GM12873 (cell line): ENCODE data around the gene NEDD8.

Experiments used
- TF ChIP-seq, protein P1 (sequence below): IDR thresholded peaks from 2 replicates; pipeline ENCODE4 v1.5.1; 2012; ENCODE audit warnings: low read depth, mild to moderate bottlenecking, moderate library complexity, low read length, control low read depth; ENCODE audit not compliant: insufficient read depth; ENCODE audit errors: missing control alignments

The NEDD8 gene

DNA sequence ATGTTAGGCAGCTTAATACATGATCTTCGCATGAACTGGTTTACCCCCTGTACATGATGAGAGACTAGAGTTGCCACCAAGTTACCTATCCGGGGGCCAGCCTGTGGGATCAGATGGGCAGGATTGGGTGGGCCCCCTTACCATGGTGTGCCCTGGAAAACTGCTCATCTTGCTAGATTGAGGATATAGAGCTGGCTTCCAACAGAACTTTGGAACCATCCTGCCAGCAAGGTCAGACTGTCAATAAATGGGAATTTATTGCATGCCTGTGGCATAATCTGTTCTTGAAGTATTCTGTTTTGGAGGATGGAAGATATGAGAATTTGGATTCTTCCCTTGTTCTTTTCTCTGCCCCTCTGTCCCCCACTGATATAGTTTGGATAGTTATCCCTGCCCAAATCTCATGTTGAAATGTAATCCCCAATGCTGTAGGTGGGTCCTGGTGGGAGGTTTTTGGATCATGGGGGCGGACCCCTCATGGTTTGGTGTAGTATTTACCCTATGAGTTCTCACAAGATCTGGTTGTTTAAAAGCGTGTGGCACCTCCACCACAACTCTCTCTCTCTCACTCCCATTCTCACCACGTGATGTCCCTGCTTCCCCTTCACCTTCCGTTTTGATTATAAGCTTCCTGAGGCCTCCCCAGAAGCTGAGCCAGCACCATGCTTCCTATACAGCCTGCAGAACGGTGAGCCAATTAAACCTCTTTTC, 33.2 kb downstream of the NEDD8 start:
- TF ChIP-seq, protein P1, sequence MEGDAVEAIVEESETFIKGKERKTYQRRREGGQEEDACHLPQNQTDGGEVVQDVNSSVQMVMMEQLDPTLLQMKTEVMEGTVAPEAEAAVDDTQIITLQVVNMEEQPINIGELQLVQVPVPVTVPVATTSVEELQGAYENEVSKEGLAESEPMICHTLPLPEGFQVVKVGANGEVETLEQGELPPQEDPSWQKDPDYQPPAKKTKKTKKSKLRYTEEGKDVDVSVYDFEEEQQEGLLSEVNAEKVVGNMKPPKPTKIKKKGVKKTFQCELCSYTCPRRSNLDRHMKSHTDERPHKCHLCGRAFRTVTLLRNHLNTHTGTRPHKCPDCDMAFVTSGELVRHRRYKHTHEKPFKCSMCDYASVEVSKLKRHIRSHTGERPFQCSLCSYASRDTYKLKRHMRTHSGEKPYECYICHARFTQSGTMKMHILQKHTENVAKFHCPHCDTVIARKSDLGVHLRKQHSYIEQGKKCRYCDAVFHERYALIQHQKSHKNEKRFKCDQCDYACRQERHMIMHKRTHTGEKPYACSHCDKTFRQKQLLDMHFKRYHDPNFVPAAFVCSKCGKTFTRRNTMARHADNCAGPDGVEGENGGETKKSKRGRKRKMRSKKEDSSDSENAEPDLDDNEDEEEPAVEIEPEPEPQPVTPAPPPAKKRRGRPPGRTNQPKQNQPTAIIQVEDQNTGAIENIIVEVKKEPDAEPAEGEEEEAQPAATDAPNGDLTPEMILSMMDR: no peak

DNA sequence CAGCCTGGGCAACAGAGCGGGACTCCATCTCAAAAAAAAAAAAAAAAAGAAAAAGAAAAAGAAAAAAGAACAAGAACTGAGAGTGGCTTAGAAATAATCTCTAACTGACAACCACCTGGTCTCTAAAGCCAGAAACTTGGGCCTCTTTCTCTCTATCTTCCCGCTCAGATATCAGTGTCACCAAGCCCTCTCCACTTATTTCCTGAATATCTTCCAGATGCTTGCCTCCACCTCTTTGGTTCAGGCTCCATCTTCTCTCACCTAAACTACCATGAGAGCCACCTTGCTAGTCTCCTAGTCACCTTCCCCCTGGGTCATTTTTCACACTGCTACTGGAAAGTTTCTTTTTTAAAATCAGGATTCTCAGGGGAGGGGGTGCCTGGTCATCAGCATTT, 35.1 kb downstream of the NEDD8 start:
- TF ChIP-seq, protein P1: no peak

DNA sequence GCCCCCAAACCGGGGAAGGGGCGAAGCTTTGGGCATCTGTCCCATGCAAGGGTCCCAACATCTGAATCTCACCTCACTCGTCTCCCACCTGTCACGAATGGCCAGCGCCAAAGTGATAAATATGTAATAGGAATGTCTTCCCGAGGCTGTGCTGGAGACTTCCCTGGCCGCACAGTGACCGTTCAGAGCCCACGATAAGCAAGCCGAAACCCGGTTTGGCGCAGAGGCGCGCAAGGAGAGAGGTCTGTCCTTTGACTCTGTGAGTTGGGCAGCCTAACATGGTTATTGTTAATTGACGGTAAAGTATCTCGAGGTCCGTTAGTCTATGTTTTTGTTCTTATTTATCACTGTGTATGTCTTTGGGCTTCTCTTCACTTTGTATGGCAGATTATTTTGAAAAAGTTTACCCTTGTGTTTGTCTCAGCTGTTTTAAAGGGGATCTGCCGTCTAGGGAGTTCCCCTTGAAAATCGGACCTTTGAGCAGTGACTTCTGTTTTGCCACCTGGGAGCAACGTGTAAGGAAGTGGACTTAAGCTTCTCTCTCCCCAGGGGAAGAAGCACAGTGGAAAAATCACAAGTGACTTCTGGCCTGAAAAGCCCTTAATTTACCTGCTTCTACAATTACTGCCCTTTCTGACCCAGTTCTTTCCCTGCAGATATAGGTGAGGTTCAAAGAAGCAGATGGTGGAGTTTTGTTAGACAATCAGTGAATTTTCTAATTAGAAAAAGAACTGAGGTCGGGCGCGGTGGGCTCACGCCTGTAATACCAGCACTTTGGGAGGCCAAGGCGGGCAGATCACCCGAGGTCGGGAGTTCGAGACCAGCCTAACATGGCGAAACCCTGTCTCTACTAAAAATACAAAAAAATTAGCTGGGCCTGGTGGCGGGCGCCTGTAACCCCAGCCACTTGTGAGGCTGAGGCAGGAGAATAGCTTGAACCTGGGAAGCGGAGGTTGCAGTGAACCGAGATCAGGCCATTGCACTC, 35.8 kb downstream of the NEDD8 start:
- TF ChIP-seq, protein P1: no peak

DNA sequence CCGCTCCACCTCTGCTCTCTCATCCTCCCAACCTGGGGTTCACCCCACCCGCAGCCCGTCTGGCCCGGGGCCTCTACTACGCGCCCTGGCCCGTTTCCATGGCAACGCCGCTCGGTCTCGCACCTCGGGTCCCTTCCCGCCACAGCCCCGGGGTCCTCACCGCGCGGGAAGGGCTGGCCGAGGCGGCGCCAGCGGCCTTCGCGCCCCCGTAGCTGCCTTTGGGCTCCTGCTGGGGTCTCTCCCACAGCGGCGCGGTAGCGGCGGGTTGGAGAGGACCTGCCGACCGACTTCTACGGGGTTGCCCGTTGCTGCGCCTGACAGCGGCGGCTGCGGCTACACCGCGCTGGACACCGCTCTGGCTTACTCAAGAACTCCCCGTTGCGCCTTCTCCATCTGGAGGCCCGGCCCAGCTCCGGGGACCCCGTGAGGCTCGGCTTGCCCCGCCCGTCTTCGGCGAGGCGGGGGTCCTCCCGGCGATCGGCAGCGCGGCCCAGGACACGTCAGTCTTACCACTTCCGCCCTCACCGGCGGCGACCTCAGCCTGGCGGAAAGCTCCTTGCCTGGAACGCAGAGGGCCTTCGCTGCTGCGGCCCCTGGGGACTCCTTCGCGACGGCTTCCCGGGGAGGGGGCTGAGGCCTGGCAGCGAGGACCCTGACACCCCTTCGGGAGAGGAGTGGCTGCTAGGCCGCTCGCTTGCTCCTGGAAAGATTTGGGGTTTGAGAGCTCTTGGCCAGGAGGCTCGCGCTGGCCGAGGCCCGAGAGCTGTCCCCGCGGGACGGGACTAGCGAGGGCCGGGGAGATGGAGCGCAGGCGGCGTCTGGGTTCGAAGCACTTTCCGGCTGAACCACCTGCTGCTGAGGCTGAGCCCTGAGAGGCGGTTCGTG, 36.7 kb downstream of the NEDD8 start, which contains the start of gene TM9SF1:
Gene TM9SF1, minus strand, starts transcription at position 256 of the 885 bp plus-strand sequence. CDS start 422 bp downstream, outside the sequence.
- TF ChIP-seq, protein P1: no peak

DNA sequence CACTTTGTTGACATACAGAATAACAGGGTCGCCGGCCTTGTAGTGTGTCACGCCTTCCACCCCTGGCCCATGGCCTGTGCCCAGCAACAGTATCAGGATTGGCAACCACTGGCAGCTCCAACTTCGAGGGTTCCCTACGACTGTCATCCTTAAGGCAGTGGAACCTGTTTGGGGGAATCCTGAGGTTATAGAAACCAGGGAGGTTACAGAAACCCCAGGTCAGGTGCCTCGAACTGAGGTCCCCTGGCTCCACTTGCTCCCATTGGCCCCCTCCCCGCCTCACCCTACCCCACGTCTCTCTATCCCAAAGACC, 37.3 kb downstream of the NEDD8 start:
- TF ChIP-seq, protein P1: no peak

DNA sequence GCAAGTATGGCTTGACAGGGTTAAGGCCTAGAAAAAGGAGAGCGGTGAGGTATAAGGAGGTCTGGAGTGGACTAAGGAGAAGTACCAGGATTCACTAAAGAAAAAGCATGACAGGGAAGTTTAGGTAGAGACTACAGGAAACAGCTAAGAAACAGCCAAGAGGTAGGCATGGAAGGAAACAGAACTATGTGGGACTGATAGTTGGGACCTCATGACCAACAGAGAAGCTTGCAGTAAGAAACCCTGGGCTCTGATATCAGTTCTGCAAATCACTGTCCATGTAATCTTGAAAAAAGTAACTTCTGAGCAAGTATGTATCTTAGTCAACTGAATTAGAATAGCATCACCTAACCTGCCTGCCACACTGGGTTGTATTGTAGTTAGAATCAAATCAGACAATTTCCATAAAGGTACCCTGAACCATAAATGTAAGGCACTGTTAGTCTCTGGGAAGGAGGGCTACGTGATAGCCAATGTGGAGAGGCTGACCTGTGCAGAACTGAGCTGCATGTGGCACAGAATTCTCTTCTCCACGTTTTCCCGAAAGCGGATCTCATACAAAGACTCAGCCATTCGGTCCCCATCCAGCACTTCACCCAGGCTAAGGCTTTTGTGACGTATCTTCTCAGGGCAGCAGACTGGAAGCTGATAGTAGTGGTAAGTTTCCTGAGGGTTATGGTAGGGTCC, 37.8 kb downstream of the NEDD8 start:
- TF ChIP-seq, protein P1: no peak
